HG03457 (cell line): Measurements from ENCODE around the gene SLC39A8.
"Not testable (repeated sequence)": the region's sequence is repeated elsewhere in the genome, so short reads cannot be mapped to it uniquely, and the experiment has no call there.

ENCODE experiments used
- ATAC-seq: cut with Tn5 transposase; IDR thresholded peaks from one replicate; pipeline ENCODE4 v1.9.1; 2021; ENCODE audit warnings: moderate number of reproducible peaks; ENCODE audit not compliant: unreplicated experiment

SLC39A8 gene

DNA sequence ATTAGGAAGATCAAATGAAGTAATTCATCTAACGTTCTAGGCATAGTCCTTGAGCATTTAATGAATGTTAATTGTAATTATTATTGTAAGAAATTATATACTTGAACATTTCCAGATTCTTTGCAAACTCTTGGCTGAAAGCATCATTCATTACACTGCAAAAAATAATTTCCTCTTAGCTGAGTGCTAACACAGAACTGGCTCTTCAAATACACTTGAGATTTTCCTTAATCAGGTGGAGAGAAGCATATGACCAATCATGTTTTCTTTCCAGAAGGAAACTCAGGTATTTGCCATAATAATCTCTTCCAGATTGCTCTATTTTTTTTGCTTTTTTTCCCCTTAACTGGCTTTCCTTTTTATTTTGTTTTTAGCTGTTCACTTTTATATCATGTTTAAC is 42.5 kb downstream of the SLC39A8 start:
- ATAC-seq: no peak

DNA sequence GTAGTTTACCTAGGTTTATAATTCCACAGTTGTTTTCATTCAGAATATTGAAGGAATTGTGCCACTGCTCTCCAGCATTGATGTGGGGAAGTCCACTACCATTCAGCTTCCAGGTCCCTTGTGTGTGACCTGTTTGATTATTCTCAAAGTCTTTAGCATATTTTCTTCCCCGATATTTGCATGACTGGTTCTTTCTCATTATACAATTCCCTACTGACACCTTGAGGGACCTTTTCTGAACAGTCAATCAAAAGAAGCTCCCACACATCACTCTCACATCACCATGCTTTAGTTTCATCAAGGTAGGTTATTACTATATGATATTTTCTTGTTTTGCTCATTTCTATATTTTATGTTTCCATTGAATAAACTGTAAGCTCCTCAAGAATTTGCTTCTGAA is 44.1 kb downstream of the SLC39A8 start:
- ATAC-seq: no peak

DNA sequence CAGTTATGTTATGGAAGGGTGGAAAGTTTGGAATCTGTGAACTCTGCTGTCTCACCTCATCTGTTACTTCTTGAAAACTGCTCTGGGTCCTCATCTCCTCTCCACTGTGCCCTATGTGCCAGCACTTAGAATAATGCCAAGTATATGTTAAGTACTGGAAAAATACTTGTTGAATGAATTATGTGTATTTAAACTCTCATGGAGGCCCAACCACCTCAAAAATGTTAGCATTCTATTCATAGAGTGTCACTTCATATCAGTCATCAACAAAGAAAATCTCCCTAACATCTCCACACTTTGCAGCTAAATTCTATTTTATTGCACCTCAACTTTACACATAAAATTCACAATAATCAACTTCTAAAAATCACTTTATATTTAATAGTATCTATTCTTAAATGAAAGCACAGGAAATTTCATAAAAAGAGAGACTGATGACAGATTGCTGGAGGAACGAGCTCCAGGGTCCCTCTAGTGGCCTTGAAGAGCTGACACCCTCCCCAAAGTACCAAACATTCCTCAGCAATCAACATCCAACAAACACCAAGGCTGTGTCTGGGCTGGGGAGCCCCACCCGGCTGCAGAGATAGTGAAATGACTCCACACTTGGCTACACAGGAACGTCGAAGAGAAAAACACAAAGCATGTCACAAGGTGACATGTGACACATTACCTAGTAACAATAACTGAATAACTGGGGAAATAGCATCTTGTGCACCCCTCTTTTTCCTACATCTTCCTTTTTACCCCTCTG is 45.8 kb downstream of the SLC39A8 start:
- ATAC-seq: peak; percentile 79

DNA sequence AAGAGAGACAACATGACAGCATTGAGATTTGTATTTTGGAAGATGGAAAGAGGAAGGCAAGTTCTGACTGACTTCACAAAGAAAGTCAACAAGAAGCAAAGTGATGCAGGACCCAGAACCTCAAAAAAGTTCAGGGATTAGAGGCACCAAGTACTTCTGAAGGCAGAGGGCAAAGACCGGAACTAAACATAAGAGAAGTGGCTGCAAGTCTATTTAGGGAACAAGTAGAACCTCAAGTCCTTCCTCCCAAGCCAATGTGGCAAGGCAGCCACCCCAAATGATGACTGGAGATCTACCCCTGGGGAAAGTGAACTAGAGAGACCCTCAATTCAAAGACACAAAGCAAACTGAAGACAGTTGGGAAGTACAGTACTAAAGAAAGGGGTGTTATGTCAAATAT is 46.6 kb downstream of the SLC39A8 start:
- ATAC-seq: no peak

DNA sequence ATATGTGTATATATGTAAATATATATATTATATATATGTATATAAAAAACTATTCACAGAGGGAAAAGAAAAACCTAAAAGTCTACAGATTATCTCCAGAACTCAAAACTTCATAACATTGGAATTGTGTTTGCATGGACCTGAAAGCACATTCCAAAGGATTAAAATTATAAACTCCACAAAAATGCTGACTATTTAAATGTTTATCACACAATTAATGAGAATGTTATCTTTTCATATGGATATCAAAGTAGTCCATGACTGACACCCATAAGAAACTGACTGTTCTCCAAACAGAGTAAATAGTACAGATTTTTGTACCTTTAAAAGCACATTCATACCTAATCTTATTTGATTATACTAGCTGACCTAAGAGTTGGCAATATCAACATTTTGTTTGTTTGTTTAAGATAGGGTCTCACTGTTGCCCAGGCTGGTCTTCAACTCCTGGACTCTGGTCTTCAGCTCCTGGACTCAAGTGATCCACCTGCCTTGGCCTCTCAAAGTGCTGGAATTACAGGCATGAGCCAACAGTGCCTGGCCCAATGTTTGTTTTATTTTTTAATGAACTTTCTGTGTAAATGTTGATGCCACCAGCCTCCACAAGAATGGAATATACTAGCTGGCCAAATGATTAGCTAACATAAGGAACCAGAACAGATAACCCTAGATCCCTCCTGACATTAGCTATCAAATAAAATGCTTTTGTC is 50.0 kb downstream of the SLC39A8 start:
- ATAC-seq: no peak

DNA sequence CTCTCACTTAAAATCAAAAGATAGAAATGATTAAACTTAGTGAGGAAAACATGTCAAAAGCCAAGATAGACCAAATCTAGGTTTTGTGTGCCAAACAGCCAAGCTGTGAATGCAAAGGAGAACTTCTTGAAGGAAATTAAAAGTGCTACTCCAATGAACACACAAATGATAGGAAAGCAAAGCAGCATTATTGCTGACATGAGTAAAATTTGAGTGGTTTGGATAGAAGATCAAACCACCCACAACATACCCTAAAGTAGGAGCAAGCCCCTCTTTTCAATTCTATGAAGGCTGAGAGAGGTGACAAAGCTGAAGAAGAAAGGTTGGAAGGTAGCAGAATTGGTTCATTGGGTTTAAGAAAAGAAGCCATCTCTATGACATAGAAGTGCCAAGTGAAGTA is 56.8 kb downstream of the SLC39A8 start:
- ATAC-seq: no peak

DNA sequence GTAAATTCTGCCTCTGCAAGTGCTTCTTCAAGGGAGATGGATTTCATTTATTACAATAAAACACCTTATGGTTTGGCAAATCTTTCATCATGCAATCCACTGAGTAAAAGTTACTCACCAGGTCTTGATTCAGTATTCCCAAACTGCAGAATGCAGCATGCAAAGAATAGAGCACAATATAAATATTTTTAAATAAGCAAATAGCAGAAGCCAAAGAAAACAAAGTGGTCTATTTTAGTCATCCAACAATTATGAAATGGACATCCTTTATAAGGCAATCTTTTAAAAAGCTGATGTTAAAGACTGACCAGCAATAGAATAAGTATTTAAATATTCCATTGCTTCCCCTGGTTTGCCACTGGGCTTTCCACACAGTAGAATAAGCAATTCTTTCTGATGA is 59.5 kb downstream of the SLC39A8 start:
- ATAC-seq: no peak

DNA sequence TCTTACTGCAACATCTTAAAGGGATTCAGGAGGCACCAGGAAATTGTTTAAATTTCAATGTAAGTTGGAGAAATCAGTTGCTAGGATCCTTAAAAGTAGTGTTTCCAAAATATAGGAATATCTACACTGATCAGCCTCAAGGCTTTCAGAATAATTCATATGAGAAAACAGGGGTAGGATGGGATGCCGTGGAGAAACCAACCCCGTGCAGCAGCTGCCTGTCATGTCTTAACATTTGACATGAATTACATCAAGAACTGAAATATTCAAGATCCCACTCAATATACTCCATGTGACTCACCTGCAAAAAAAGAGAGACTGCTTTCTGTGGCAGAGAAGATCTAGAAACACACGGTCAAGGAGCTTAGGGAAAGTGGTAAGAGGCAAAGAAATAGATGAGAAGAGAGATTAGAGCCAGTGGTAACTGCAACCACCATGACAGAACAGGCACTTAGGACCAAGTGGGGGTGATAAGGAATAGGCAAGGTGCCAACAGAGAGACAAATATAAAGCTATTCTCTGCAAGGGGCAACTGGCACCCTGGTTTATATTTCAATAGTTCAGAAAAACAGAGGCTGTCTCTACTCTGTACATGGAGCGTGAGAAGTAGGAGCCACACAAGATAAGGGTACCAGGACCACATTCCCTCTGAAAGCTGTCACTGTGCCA is 64.0 kb downstream of the SLC39A8 start:
- ATAC-seq: no peak

DNA sequence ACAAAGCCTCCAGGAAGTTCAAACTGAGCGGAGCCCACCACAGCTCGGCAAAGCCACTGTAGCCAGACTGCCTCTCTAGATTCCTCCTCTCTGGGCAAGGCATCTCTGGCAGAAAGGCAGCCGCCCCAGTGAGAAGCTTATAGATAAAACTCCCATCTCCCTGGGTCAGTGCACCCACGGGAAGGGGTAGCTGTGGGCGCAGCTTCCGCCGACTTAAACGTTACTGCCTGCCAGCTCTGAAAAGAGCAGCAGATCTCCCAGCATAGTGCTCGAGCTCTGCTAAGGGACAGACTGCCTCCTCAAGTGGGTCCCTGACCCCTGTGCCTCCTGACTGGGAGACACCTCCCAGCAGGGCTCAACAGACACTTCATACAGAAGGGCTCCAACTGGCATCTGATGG is 72.0 kb downstream of the SLC39A8 start:
- not testable (repeated sequence) for ATAC-seq

DNA sequence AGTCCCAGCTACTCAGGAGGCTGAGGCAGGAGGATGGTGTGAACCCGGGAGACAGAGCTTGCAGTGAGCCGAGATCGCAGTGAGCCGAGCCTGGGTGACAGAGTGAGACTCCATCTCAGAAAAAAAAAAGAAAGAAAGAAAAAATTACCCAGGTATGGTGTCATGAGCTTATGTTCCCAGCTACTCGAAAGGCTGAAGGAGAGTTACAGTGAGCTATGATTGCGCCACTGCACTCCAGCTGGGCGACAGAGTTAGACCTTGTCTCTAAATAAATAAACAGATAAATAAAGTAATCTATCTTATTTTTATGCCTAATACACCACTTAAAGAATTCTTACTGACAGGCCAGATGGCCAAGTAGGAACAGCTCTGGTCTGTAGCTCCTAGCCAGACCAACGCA is 73.0 kb downstream of the SLC39A8 start:
- ATAC-seq: no peak

DNA sequence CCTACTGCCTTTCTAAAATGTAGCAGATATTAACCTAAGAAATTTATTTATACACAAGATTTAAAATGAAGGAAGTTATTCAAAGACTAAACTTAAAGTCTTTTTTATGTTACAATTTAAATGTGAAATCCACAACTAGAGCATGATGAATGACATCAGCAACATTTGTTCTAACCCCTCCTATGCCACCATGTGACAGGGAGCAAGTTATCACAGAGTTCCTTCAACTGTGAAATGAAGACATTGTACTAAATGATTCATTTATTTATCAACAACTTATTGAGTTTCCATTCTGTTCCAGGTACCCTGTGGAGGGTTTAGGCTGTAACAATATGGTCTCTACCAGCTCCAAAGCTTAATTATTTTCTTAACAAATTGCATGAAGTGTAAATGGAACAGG is 76.9 kb downstream of the SLC39A8 start:
- ATAC-seq: no peak

DNA sequence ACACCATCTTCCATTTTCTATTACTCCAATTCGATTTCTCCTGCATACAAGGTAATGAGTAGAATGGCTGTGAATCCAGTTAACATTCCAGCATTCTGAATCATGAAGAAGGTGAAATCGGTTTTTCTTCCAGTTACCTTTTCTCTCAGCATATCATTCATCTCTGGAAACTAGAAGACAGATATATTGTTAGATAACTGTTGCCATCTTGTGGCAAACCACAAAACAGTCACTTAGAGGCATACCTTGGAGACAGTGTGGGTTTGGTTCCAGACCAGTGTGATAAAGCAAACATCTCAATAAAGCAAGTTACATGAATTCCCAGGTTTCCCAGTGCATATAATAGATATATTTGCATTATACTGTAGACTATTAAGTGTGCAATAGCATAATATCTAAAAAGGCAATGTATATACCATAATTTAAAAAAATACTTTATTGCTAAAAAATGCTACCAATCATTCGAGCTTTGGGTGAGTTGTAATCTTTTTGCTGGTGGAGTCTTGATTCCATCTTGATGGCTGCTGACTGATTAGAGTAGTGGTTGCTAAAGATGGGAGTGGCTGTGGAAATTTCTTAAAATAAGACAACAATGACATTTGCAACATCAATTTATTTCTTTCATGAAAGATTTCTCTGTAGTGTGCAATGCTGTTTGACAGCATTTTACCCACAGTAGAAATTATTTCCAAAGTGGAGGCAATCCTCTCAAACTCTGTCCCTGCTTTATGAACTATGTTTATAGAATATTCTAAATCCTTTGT is 82.1 kb downstream of the SLC39A8 start:
- ATAC-seq: peak; percentile 88

DNA sequence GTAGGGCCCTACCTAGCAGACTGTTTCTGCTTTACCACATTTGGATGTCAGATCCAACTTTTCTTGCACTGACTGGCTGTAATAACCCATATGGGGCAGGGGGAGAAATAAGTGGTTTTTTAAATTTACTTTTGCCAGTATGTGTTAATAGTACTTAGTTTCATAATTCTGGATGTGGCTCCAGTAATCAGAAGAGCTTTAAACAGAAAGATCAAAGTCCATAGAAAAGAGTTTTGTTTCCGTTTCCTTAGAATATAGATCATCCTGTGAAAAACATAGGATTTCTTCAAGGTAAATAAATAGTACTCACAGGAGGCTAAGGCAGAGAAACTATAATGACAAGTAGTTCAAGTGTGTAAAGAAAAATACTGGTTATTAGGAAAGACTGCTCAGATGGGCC is 85.6 kb downstream of the SLC39A8 start:
- ATAC-seq: no peak

DNA sequence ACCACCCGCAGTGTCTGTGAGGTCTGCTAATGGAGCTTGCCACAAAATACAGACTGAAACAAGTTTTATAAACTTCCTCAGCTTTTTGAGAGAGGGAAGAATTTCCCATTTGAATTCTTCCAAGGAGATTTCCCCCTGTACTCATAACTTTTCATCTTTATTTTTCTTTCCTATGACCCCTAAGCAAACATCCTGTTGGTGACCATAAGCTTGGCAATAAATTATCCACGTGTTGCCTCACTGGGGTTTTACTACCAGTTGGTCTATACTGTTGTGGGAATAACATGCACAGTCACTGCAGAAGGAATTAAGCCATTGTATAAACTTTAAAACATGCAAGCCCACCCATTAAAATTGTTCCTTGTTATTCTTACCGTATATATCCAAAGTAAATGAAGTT is 86.2 kb downstream of the SLC39A8 start:
- ATAC-seq: no peak

DNA sequence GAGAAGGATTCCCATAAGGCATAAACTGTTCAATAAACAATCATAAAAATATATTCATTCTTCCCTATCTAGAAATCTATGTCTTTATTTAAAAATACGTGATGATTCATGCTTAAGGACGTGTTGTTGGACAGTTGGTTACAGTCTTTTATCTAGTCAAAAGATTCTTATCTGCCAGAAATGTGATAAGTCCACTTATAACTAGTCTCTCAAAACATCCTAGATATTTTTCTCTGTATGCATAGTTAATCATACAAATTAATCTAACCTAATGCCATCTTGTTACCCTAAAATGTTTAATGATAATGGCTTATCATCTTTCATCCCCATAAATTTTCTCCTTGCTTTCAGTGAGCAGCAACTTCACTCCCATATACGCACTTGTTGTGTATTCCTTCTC is 89.0 kb downstream of the SLC39A8 start:
- ATAC-seq: no peak

DNA sequence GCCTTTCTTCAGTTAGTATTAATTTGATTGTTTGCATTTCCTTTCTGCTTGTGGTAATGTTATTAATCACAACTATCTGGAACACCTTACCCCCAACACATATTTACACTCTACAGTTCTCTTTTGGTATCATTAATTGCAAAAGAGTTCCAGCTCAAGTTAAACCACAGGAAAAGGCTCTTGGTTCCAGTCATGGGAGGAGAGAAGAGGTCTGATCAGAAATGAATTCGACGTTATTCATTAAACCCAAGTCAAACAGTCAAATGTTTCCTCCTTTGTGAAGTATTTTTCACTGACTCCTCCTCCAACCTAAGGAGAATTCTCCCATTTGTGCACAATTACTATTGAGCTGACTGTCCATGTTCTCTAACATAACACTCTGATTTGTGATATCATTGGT is 91.4 kb downstream of the SLC39A8 start:
- ATAC-seq: no peak

DNA sequence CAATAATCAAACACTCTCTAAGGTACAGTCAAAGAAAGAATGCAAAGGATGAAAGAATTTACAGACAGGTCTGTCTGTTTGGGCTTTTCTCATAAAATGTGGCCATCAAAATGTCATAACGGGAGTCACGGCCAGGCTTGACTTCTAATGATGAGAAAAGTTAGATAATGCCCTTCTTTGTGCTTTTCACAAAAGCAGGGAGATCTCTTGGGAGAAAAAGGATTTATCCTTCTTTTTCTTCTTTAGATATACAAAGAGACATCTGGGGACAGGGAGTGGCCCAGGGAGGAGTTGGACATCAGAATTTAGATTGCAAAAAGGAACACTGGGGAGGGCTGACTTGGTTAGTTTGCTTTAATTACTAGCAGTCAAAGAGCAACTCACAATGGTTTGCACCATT is 93.1 kb downstream of the SLC39A8 start:
- no peak for ATAC-seq

DNA sequence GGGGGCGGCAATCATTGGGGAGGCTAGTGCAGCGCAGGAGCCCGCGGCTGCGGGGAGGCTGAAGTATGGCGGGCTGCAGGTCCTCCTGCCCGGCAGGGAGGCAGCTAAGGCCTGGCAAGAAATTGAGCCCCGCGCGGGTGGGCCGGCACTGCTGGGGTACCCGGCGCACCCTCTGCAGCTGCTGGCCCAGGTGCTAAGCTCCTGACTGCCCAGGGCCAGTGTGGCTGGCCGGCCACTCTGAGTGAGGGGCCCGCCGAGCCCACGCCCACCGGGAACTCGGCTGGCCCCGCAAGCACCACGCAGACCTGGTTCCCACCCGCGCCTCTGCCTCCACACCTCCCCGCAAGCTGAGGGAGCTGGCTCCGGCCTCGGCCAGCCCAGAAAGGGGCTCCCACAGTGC is 94.9 kb downstream of the SLC39A8 start:
- ATAC-seq: no peak

DNA sequence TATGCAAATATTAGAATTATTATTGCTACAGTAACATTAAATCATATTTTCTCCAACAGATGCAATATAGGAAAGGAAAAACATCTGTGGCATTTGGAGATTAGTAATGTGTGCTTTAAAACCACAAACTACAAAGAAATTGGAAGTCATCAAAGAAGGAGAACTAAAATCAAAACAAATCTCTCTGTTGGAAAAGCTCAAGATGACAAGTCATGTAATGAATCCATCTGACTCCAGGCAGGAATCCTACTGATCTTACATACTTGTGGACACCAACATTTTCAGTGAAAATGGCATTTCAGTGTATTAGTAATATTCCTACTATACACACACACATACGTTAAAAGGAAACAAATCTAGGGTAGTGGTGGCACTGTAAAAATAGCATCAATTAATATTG is 98.2 kb downstream of the SLC39A8 start:
- no peak for ATAC-seq

DNA sequence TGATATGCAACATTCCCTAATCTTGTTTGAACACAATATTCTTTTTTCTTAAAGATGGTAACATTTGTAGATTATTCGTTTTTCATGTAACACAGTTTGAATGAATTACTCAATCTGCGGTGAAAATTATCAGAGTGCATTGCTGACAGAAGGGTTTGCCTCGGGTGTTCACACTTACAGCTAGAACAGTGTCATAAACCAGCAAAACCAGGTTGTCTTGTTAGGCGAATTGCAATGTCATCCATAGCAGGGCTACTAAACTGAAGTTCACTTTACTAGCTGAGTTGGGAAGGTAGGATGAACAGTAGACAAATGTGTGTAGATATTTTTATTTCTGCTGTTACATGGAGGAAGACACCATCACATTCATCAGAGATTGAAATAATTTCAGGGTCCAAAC is 98.9 kb downstream of the SLC39A8 start:
- ATAC-seq: no peak

DNA sequence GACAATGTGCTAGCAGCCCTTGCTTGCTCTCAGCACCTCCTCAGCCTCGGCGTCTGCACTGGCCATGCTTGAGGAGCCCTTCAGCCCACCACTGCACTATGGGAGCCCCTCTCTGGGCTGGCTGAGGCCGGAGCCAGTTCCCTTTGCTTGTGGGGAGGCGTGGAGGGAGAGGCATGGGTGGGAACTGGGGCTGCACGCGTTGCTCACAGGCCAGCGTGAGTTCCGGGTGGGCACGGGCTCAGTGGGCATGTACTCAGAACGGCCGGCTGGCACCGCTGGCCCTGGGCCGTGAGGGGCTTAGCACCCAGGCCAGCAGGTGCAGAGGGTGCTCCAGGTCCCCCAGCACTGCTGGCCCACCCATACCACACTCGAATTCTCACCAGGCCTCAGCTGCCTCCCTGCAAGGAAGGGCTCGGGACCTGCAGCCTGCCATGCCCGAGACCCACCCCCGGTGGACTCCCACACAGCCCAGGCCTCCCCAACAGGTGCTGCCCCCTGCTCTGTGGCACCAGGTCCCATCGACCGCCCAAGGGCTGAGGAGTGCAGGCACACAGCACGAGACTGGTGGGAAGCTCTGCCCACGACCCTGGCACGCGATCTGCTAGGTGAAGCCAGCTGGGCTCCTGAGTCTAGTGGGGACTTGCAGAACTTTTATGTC is 100.3 kb downstream of the SLC39A8 start:
- no peak for ATAC-seq
